CD4-positive, alpha-beta T cell treated with Interleukin-12 subunit alpha and Interleukin-12 subunit beta, for 1 hour (primary cell): Measurements from ENCODE around the gene TRPM2.
"Not testable (repeated sequence)": the region's sequence is repeated elsewhere in the genome, so short reads cannot be mapped to it uniquely, and the experiment has no call there.

Experiments used
- DNase-seq: peaks from one replicate; pipeline ENCODE4 v3.0.0-alpha.2; 2020

The TRPM2 gene

DNA sequence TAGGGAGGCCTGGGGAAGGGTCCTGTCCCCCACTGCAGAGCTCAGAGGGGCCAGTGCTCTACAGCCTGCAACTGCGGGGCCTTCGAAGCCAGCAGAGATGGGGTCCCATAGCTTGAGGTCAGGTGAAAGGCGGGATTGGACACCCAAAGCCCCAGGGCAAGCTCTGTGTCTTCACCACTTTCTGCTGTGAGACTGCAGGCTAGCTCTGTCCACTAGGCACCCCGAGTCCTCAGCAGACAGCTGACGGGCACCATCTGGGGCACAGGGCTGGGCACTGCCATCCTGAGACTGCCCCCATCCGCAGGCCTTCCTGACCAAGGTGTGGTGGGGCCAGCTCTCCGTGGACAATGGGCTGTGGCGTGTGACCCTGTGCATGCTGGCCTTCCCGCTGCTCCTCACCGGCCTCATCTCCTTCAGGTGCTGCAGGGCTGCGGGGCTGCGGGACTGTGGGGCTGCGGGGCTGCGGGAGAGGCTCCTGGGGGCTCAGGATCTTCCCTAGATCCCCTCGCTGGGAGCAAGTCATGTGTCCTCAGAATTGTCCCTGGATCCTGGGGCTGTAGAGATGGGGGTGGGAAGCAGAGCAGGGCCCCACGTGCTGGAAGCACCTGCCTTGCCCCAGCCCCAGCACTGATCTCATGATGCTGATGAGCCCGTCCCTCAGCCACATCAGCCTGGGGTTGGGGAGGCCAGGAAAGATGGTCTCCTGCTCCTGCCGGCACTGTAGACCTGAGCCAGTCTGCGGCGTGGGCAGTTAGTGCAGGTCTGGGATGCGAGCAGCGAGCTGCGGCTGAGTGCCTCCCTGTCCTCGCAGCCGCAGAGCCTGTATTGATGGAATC is 46.8 kb downstream of the TRPM2 start:
- no peak for DNase-seq

DNA sequence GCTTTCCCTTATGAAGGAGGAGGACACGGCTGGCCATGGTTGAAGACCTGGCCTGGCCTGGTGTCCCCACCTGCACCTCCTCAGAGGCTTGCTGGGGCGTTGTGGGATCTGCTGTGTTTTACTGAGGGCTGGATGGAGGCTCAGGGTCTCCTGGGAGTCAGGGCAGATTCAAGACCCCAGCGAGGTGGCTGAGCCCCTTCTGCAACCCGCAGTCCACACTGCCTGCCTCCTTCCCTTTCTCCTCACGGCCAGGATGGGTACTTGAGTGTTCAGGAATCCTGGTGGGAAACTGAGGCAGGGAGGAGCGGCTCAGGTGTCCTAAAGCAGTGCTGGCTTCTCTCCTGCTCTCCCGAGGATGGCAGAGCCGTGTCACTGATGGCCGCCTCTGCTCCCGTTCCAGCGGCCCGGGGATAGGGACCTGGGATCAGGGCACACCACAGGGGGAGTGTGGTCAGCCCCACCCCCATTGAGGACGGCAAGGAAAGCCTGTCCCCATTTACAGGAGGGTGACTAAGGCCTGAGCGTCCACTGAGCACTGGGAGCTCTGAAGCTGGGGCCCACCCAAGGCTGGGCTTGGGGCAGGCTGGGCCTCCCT is 47.5 kb downstream of the TRPM2 start:
- no peak for DNase-seq

DNA sequence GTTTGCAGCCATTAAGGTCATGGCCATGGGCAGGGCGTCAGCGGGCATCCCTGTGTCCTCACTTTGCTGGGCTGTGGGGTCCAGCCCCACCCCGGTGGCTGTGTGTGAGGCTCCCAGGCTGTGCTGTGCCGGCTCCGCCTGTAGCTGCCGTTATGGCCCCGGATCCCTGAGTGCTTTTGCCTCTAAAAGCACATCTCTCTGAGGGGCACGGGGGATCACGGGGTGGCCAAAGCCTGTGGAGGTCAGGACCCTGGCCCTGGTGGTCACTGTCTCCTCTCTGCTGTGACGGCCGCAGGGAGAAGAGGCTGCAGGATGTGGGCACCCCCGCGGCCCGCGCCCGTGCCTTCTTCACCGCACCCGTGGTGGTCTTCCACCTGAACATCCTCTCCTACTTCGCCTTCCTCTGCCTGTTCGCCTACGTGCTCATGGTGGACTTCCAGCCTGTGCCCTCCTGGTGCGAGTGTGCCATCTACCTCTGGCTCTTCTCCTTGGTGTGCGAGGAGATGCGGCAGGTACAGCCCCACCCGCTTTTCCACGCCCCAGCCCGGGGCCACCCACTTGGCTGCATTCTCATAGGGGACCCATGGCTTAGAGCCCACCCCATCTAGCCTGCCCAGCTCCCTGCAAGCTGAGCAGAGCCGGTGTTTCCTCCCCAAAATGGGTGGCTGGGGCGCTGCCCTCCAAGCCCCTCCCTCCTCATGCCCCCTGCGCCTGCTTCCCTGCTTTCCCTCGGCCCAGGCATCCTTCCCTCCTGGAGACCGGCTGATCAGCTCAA is 48.2 kb downstream of the TRPM2 start:
- DNase-seq = no peak

DNA sequence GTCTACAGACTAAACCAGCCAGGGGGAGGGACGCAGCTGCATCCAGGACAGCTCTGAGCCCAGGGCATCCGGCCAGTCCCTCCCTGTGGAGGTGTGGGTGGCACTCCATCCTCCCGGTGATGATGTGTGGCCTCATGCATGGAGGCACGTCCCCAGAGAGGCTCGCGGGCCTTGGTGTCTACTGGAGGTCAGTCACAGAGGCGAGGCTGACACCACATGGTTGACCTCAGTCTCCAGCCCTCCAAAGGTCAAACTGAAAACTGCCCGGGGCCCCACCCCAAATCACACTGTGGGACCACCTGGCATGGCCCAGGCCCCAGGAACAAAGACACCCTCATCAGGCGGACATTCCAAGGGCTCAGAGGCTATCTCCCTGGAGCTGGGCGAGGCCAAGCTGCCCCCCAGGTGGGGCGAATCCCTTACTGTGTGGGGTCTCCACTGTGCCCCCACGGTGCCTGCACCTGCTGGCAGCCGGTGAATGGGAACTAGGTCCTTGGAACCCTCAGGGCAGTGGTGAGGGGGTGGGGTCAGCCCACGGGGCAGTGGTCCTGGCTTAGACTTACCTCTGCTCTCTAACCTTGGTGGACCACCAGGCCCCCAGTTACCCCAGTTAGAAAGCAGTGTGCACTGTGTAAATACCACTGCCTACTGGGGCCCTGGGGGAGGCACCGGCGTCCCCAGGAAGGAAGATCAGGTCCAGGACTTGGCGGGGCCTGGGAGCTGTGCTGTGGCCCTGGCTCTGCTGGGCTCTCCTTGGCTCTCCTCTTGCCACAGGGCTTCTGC is 49.1 kb downstream of the TRPM2 start:
- DNase-seq = no peak

DNA sequence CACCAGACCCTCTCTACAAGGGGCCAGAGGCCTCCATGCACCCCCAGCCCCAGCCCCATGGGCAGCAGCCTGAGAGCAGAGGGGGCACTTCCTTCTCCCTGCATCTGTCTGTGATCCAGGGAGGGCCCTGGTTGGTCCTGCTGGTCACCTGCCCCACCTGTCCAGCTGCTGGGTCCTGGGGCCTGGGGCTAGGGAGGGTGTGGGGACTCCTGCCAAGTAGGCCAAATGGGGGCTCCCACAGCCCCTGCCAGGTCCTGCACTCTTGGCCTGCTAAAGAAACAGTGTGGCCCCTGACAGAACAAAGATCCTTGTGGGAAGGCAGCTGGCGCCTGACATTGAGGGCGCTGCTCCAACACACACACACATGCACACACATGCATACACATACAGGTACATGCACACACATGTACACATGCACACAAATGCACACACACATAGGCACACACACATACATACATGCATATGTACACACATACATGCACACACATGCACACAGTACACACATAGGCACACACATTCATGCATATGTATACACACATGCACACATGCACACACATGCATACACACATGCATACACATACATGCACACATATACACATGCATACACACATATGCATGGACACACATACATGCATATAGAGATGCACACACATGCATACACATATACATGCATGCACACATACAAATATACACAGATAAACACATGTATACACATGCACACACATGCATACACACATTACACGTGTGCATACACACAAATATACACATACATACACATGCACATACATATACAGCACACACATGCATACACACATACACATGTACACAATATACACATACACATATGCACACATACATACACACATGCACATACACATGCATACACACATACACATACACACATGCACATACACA is 49.9 kb downstream of the TRPM2 start:
- no peak for DNase-seq

DNA sequence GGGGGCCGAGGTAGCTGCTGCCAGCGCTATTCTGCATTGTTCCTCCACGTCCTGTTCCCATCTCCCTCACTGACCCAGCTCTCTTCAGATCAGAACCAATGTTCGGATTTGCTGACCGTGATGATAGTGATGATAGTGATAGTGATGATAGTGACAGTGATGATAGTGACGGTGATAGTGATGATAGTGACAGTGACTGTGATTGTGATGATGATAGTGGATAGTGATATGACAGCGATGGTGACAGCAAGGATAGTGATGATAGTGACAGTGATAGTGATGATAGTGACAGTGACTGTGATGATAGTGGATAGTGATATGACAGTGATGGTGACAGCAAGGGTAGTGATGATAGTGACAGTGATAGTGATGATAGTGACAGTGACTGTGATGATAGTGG is 51.1 kb downstream of the TRPM2 start:
- not testable (repeated sequence) for DNase-seq

DNA sequence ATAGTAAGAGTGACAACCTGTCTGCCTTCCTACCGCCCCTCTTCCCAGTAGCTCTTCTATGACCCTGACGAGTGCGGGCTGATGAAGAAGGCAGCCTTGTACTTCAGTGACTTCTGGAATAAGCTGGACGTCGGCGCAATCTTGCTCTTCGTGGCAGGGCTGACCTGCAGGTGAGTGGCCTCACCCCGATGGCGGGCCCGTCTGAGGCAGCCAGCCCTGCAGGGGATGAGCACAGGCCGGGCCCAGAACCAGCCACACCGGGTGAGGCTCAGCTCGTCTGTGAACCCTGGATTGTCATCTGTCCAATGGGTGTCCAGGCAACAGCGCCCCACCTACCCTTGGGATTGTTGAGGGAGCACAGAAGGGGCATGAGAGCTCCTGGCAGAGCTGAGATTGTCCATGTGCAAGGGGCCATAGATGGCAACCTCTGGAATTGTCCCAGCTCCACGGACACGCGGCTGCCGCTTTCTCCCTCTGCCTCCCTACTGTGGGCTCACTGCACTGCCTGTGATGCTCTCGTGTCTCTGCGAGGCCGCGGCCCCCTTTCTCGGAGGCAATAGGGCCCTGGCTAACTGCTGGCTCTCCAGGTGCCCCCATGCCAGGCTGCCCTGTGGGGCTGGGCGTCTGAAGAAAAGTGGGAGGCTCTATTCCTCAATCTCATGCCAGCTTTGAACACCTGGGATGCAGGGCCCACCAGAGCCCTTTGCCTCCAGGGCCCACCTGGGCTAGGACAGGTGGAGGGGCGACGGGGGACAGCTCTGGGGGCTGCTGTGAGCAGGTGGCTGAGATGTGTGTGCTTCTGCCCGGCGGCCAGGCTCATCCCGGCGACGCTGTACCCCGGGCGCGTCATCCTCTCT is 51.9 kb downstream of the TRPM2 start:
- DNase-seq = no peak

DNA sequence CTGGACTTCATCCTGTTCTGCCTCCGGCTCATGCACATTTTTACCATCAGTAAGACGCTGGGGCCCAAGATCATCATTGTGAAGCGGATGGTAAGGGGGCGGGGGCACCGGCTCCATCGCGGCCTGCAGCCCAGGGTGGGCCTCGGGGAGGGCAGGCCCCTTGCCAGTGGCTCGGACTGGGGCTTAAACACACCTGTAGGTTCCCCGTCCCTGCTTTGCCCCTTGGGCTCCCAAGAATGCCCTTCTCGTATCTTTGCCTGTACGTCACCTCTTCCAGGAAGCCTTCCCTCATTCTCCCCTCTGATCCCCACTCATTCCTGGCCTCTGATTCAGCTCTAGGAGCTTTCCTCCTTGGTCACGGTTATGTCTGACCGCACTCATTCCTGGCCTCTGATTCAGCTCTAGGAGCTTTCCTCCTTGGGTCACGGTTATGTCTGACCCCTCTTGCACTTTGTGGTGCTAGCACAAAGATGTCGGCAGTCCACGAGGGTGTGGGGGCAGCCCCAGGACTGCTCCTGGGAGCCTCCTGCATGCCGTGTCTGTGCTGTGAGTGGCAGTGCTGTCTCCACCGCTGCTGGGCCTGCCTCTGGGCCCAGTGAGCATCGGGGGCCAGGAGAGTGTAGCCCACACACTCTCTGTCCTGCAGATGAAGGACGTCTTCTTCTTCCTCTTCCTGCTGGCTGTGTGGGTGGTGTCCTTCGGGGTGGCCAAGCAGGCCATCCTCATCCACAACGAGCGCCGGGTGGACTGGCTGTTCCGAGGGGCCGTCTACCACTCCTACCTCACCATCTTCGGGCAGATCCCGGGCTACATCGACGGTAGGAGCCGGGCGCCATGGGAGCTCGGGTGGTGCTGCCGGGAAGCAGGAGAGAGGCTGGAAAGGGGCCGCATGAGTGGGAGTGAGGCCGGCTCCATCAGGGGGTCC is 52.8 kb downstream of the TRPM2 start:
- DNase-seq = no peak

DNA sequence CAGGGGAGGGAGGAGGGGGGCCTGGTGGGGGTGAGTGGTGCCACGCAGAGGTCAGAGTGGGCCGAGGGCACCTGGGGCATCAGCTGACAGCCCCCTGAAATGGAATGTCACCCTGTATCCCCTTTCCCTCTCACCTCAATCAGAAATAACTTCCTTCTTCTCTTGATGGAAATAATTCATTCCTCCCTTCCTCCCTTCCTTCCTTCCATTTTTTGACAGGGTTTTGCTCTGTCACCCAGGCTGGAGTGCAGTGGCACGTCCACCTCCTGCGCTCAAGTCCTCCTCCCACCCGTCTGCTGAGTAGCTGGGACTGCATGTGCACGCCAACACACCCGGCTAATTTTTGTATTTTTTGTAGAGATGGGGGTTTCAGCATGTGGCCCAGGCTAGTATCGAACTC is 53.5 kb downstream of the TRPM2 start:
- no peak for DNase-seq

DNA sequence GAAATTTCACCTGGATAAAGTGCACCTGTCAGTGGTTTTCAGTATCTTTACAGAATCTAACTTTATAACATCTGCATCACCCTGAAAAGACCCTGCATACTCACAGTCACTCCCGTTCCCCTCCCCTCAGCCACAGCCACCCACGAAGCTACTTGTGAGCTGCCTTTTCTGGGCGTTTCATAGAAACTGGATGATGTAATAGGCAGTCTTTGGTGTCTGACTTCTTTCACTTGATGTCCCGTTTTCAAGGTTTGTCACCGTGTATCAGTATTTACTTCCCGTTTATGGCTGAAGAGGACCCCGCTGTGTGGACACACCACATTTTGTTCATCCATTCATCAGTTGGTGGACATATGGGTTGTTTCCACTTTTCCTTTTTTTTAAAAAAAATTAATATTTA is 54.1 kb downstream of the TRPM2 start:
- DNase-seq = no peak

DNA sequence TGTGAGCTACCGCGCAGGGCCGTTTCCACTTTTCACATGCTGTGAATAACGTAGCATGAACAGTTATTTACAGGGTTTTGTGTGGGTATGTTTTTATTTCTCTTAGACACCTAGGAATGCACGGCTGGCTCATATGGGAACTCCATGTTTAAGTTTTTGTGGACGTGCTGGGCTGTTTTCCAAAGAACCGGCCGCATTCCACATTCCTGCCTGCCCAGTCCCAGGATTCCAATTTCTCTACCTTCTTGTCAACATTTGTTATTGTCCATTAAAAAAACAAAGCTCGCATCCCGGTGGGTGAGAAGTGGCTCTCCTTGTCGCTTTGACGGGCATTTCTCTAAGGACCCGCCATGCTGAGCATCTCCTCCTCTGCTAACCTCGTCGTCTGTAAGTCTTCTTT is 54.8 kb downstream of the TRPM2 start:
- no peak for DNase-seq

DNA sequence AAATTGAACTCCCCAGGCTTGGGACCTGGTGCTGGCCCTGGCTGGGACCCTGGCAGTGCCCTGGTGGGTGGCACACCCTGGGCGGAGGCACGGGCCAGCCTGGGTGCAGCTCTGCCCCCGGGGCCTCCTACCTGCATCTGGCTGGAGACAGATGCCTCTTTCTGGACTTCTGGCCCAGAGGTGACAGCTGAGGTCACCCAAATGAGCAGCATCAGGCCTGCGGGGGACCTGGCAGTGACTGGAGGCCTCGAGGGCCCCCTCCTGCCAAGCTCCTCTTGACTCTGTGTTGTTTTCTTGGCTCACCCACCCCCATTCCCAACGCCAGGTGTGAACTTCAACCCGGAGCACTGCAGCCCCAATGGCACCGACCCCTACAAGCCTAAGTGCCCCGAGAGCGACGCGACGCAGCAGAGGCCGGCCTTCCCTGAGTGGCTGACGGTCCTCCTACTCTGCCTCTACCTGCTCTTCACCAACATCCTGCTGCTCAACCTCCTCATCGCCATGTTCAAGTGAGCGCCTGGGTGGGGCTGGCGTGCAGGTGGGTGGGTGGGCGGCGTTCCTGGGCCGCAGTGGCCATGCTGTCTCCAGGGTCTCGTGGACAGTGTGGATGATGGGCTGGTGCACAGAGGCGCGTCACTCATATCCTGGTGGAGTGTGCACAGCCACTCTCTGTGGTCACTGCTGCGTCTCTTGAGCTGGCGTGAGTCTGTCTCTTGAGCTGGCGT is 60.3 kb downstream of the TRPM2 start:
- DNase-seq = no peak

DNA sequence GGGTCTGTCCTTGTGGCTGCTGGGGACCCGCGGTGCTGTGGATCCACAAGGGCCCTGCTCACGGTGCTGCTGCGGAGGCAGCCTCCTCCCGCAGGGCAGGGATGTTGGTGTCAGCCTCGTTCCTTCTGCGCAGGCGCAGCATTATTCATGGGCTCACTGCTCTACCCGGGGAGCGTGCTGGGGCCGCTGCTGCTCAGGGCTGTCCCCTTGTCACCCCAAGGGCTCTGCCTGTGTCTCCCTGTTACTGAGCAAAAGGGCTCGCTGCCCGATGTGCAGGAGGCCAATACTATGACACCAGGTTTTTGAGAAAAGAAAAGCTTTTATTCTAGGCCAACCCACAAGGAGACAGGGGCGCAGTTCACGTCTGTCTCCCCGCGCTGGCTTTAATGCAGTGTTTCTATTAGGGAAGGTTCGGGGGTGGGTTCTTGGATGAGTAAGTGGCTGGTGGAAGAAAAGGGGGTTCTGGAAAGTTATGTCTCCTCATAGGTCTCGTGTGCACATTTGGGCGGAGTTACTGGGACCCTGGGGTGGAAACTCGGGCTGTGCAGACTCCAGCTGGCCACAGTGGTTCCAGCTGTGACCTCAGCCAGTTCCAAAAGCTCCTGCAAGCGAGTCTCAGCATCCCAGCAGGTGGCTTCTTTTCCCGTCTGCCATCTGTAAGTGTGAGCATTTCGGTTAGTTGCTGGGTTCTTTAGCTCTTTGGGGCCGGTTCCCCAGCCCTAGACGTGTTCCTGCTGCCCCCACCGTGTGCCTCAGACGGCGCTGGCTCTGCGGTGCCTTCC is 61.1 kb downstream of the TRPM2 start:
- DNase-seq = no peak

DNA sequence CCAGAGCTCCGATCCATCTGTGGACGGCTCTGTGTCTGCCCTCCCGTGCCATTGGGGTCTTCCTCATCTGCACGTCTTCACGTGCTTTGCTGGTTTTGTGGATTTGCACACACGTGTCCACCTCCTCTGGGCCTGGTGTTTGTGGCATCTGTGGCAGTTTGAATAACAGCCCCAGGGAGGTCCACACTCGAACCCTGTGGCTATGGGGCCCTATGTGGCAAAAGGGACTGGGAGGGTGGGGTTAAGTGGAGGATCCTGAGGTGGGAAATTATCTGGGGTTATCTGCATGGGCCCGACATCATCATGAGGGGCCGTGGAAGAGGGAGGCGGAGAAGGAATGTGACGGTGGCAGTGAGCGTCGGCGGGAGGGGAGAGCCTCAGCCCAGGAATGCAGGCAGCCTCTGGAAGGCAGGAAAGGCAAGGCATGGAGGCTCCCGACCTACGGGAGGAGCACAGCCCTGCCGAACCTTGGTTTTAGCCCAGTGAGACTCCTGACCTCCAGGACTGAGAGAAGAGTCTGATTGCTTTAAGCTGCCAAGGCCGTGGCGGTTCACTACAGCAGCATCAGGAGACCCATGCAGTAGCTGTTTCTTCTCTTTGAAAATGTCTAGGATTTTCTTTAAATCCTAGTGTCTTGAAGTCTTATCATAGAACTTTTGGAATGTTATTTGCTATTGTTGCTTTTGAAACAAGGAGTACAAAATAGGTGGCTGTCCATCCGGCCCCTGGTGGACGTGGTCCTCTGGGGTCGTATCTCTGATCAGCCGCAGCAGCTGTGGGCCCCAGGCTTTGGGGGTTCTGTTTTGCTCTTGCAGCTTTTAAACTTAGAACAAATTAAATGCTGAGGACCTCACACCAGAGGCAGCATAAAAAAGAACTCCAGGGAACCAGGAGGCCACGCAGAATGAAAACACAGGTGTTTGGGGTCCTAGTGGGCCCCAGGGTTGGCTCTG is 61.9 kb downstream of the TRPM2 start:
- DNase-seq = no peak

DNA sequence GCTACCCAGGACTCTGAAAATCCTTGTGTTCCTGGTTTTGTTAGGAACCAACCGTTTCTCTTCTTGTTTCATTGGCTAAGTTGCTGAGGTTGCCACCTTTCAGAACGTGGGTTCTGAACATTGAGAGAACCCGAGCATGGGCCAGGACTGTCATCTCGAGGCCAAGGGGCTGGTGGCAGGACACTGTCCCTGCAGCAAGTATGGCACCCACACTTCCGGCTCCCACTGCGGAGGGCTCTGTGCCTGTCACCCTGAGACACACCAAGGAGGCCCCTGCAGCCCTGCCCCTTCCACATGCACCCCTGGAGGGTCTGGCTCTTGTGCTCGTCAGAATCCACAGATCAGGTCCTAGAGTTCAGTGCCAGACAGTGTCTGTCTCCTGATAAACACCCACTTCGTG is 62.8 kb downstream of the TRPM2 start:
- DNase-seq = no peak

DNA sequence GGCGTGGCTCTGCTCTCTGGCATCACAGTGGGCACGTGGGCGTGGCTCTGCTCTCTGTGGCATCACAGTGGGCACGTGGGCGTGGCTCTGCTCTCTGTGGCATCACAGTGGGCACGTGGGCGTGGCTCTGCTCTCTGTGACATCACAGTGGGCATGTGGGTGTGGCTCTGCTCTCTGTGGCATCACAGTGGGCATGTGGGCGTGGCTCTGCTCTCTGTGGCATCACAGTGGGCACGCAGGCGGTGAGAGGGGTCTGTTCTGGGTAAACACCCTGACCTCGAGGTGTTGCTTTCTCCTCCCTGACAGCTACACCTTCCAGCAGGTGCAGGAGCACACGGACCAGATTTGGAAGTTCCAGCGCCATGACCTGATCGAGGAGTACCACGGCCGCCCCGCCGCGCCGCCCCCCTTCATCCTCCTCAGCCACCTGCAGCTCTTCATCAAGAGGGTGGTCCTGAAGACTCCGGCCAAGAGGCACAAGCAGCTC is 64.2 kb downstream of the TRPM2 start:
- not testable (repeated sequence) for DNase-seq
